Astrocyte of the hippocampus (primary cell): ENCODE measurements around the gene RALB.
A peak's percentile ranks its signal among the peaks of the same experiment; 100 is the strongest.
"Not testable (repeated sequence)": the region's sequence is repeated elsewhere in the genome, so short reads cannot be mapped to it uniquely, and the experiment has no call there.

Experiments
- DNase-seq: peaks from one replicate; pipeline ENCODE4 v3.0.0; 2011; ENCODE audit warnings: low read depth, low spot score

Gene RALB

GRCh38 chr2:120224735-120225548, 27.7 kb upstream of the RALB start:
- no peak for DNase-seq

- no peak for DNase-seq
These were observed 27.0 kb upstream of the RALB start for GRCh38 chr2:120225549-120226065.

GRCh38 chr2:120226316-120226715, 26.3 kb upstream of the RALB start:
- DNase-seq: no peak

GRCh38 chr2:120227111-120227991, 25.3 kb upstream of the RALB start:
- DNase-seq: no peak

- no peak for DNase-seq
These were observed 24.1 kb upstream of the RALB start for GRCh38 chr2:120228503-120228902.

GRCh38 chr2:120229341-120229740, 23.3 kb upstream of the RALB start:
- DNase-seq: no peak

GRCh38 chr2:120230515-120231471, 21.9 kb upstream of the RALB start:
- DNase-seq: no peak

GRCh38 chr2:120231564-120231973, 21.1 kb upstream of the RALB start:
- DNase-seq: no peak

GRCh38 chr2:120231974-120232635, 20.5 kb upstream of the RALB start:
- no peak for DNase-seq

- no peak for DNase-seq
These were observed 19.4 kb upstream of the RALB start for GRCh38 chr2:120233292-120233691.

GRCh38 chr2:120235158-120235557, 17.5 kb upstream of the RALB start:
- not testable (repeated sequence) for DNase-seq

- no peak for DNase-seq
These were observed 17.0 kb upstream of the RALB start for GRCh38 chr2:120235681-120236080.

GRCh38 chr2:120236316-120236715, 16.3 kb upstream of the RALB start:
- no peak for DNase-seq

- no peak for DNase-seq
These were observed 15.9 kb upstream of the RALB start for GRCh38 chr2:120236791-120237190.

GRCh38 chr2:120237491-120237902, 15.2 kb upstream of the RALB start:
- peak; percentile 58 for DNase-seq

GRCh38 chr2:120238728-120239487, 13.7 kb upstream of the RALB start:
- DNase-seq: peak; percentile 76

- peak; percentile 95 for DNase-seq
These were observed 13.0 kb upstream of the RALB start for GRCh38 chr2:120239488-120240287.

GRCh38 chr2:120240901-120241429, 11.7 kb upstream of the RALB start:
- no peak for DNase-seq

- no peak for DNase-seq
These were observed 11.0 kb upstream of the RALB start for GRCh38 chr2:120241684-120242083.
